NCI-H128 (cell line): ENCODE data around the gene DEPDC5.
"Not testable (repeated sequence)": the region's sequence is repeated elsewhere in the genome, so short reads cannot be mapped to it uniquely, and the experiment has no call there.

Experiments used
- DNase-seq: peaks from one replicate; lab custom pipeline; 2025; ENCODE audit not compliant: unreplicated experiment; lab: John Stamatoyannopoulos, UW

Gene DEPDC5

GRCh38 chr22:31748490-31748889, 5.3 kb upstream of the DEPDC5 start:
- DNase-seq = no peak

GRCh38 chr22:31749636-31750364, 4.0 kb upstream of the DEPDC5 start, which contains the start of gene PRR14L:
PRR14L (minus strand) TSS chr22:31750132; CDS start chr22:31738860, 11,272 bp downstream.
- DNase-seq = peak; percentile 76

- no peak for DNase-seq
Observed at GRCh38 chr22:31750365-31751284, 3.2 kb upstream of the DEPDC5 start.

GRCh38 chr22:31752096-31752847, 1.5 kb upstream of the DEPDC5 start:
- DNase-seq = no peak

GRCh38 chr22:31753005-31753633, 700 bp upstream of the DEPDC5 start:
- DNase-seq = no peak

- no peak for DNase-seq
Observed at GRCh38 chr22:31754813-31755212, 994 bp downstream of the DEPDC5 start.

GRCh38 chr22:31757265-31757664, 3.4 kb downstream of the DEPDC5 start:
- DNase-seq = no peak

- not testable (repeated sequence) for DNase-seq
Observed at GRCh38 chr22:31758860-31759259, 5.0 kb downstream of the DEPDC5 start.

GRCh38 chr22:31764785-31765184, 11.0 kb downstream of the DEPDC5 start:
- DNase-seq = no peak

GRCh38 chr22:31768422-31769059, 14.7 kb downstream of the DEPDC5 start:
- DNase-seq = no peak

GRCh38 chr22:31773416-31773815, 19.6 kb downstream of the DEPDC5 start:
- no peak for DNase-seq

GRCh38 chr22:31776231-31776630, 22.4 kb downstream of the DEPDC5 start:
- DNase-seq = no peak

GRCh38 chr22:31789803-31790202, 36.0 kb downstream of the DEPDC5 start:
- DNase-seq = no peak

GRCh38 chr22:31790240-31790639, 36.4 kb downstream of the DEPDC5 start:
- no peak for DNase-seq

- not testable (repeated sequence) for DNase-seq
Observed at GRCh38 chr22:31799358-31799757, 45.5 kb downstream of the DEPDC5 start.

GRCh38 chr22:31800065-31800464, 46.2 kb downstream of the DEPDC5 start:
- no peak for DNase-seq

- not testable (repeated sequence) for DNase-seq
Observed at GRCh38 chr22:31800861-31801260, 47.0 kb downstream of the DEPDC5 start.

GRCh38 chr22:31802575-31802974, 48.8 kb downstream of the DEPDC5 start:
- DNase-seq = no peak

- no peak for DNase-seq
Observed at GRCh38 chr22:31806751-31807150, 52.9 kb downstream of the DEPDC5 start.

- no peak for DNase-seq
Observed at GRCh38 chr22:31812977-31813605, 59.3 kb downstream of the DEPDC5 start.
